Loucy (cell line): Measurements from ENCODE around the gene PRDM11.

ENCODE experiments used
- EZH2phosphoT487 ChIP-seq: fragments of 200-600 bp; IDR thresholded peaks from 2 replicates; pipeline ENCODE4 v1.6.1; 2018; ENCODE audit warnings: antibody characterized with exemption, mild to moderate bottlenecking, moderate library complexity, borderline replicate concordance
- TF ChIP-seq, protein P1 (sequence below): fragments of 200-600 bp; sonication (generic); conservative IDR thresholded peaks from 2 replicates; pipeline ENCODE4 v1.5.1; 2014; ENCODE audit warnings: mild to moderate bottlenecking, antibody characterized with exemption, low read length

DNA sequence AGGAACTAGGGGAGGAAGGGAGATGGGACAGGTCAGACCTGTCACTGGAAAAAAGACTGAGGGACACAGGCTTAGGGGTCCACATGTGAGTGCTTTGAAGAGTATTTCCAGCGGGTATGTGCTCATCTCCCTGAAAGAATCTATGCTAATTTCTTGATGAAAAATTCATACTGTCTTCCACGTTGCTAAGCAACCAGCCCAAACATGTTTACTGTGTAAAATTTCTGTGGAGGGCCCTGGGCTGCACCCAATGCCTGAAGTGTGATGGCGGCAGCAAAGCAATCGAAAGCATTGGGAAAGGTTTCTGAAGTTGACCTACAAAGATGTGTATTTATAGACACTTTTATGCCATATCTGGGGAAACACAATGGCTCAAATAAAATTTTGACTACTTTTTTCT is 132.3 kb downstream of the PRDM11 start:
- TF ChIP-seq, protein P1, sequence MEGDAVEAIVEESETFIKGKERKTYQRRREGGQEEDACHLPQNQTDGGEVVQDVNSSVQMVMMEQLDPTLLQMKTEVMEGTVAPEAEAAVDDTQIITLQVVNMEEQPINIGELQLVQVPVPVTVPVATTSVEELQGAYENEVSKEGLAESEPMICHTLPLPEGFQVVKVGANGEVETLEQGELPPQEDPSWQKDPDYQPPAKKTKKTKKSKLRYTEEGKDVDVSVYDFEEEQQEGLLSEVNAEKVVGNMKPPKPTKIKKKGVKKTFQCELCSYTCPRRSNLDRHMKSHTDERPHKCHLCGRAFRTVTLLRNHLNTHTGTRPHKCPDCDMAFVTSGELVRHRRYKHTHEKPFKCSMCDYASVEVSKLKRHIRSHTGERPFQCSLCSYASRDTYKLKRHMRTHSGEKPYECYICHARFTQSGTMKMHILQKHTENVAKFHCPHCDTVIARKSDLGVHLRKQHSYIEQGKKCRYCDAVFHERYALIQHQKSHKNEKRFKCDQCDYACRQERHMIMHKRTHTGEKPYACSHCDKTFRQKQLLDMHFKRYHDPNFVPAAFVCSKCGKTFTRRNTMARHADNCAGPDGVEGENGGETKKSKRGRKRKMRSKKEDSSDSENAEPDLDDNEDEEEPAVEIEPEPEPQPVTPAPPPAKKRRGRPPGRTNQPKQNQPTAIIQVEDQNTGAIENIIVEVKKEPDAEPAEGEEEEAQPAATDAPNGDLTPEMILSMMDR = no peak
- TF ChIP-seq EZH2phosphoT487 = no peak
